Spleen (tissue), 11 donors: ENCODE results near the gene IGFBP3. TPM values are rescaled to one million over a fixed set of nuclear protein-coding genes. Genes with fewer than 3 reads are reported as not detected.

Experiments
- DNase-seq: peaks from one replicate; pipeline ENCODE4 v3.0.0-alpha.2; 2020
- H3K27ac ChIP-seq, 8 donors: fragments of 200-600 bp; sonication (generic) in 7 of 8; 1 replicate in 4 of 8; 2 replicates in 4 of 8; pipeline versions ENCODE4 v1.5.0 to v1.8.0; 2016 to 2021; ENCODE audit warnings: inconsistent platforms in 4 of 8, mild to moderate bottlenecking in 4 of 8, moderate library complexity in 1 of 8
- H3K27me3 ChIP-seq, 7 donors: fragments of 200-600 bp; sonication (generic) in 6 of 7; replicated peaks in 1 of 7; 1 replicate in 4 of 7; 2 replicates in 3 of 7; pipeline versions ENCODE4 v1.5.0 to v1.8.0; 2016 to 2021; ENCODE audit warnings: inconsistent platforms in 3 of 7, mild to moderate bottlenecking in 1 of 7
- H3K36me3 ChIP-seq, 6 donors: fragments of 200-600 bp; sonication (generic) in 5 of 6; 1 replicate in 4 of 6; 2 replicates in 2 of 6; pipeline versions ENCODE4 v1.5.0 to v1.8.0; 2016 to 2021; ENCODE audit warnings: inconsistent platforms in 2 of 6
- H3K4me1 ChIP-seq, 6 donors: fragments of 200-600 bp; sonication (generic) in 5 of 6; 1 replicate in 3 of 6; 2 replicates in 3 of 6; pipeline versions ENCODE4 v1.5.0 to v1.8.0; 2016 to 2021; ENCODE audit warnings: inconsistent platforms in 3 of 6
- H3K4me3 ChIP-seq, 8 donors: fragments of 200-600 bp; sonication (generic) in 7 of 8; 1 replicate in 4 of 8; 2 replicates in 4 of 8; pipeline versions ENCODE4 v1.5.0 to v1.8.0; 2016 to 2021; ENCODE audit warnings: inconsistent platforms in 4 of 8, mild to moderate bottlenecking in 4 of 8, moderate library complexity in 2 of 8
- H3K9me3 ChIP-seq, 8 donors: fragments of 200-600 bp; sonication (generic) in 7 of 8; 1 replicate in 4 of 8; 2 replicates in 4 of 8; pipeline versions ENCODE4 v1.5.0 to v1.8.0; 2016 to 2021; ENCODE audit warnings: inconsistent platforms in 4 of 8
- CTCF ChIP-seq, 11 experiments: fragments of 200-600 bp in 7 of 11; fragments of 450-650 bp in 4 of 11; sonication (generic) in 4 of 11; IDR thresholded peaks in 8 of 11; conservative IDR thresholded peaks in 3 of 11; 1 replicate in 7 of 11; 2 replicates in 4 of 11; pipeline versions ENCODE4 v1.4.0 to v1.8.0; 2016 to 2021; ENCODE audit warnings: antibody characterized with exemption in 11 of 11, inconsistent platforms in 4 of 11, mild to moderate bottlenecking in 1 of 11
- POLR2A ChIP-seq, 3 donors: fragments of 450-650 bp; IDR thresholded peaks; one replicate each; pipeline ENCODE4 v1.5.1; 2017; ENCODE audit warnings: antibody characterized with exemption in 3 of 3, mild to moderate bottlenecking in 1 of 3
- POLR2AphosphoS5 ChIP-seq, 3 donors: sonication (generic); formaldehyde crosslinking; IDR thresholded peaks; one replicate each; pipeline ENCODE4 v1.5.1; 2017; ENCODE audit warnings: antibody characterized with exemption in 3 of 3
- WGBS, 5 donors: extraction: QIAGEN DNeasy Blood & Tissue Kit in 3 of 5; methylation state at CpG; one replicate each; pipeline versions ENCODE4 v1.1.5 to v1.1.7; 2013 to 2018; 5-methylcytosine and 5-hydroxymethylcytosine counted together
- intact Hi-C: fragments of 100-400 bp; cut with DNase I; formaldehyde crosslinking; loops from one replicate; pipeline ENCODE4 v1.15.0; 2023; ENCODE audit warnings: low total_unique reads
- polyA plus RNA-seq, 3 donors: library from polyadenylated mRNA; stranded (reverse); fragments of 200-250 nt; gene quantifications; one replicate each; pipeline ENCODE4 v1.2.1, GENCODE V29; 2013
- total RNA-seq, 7 donors: library from RNA; depleted of rRNA in 3 of 7; stranded (reverse); fragments of >200 nt in 3 of 7; fragmentation: NEBNext Ultra II Directional in 4 of 7; extraction: Animal tissue kit (Norgen Biotek cat#: 25700) in 4 of 7; gene quantifications; one replicate each; pipeline versions ENCODE4 v1.1.0 to v1.2.1, GENCODE V29; 2016 to 2021
- donor health status: healthy with polysubstance abuse.
- donor health status: DM: no; HTN: no; CAD: no; lungs with moderate emphysema.
- donor health status: DM: no; HTN: no; CAD: no.
- donor health status: Bipolar disorder and iron deficiency.
- donor health status: healthy.
- donor health status: DM: no; HTN: no; CAD: no.
- donor health status: DM: yes; HTN: yes; CAD: no.

IGFBP3 gene
- total and polyA plus RNA-seq, 10 donors: 27.2 to 165 (median 79.8) TPM

- intact Hi-C loops: no loop called here
- Histone ChIP-seq H3K4me1 (no peaks in the 10 kb centered on the region), H3K27me3 (no peaks in the 10 kb centered on the region), H3K9me3 (peaks cover 0 to 21% (median 18%) of the 10 kb centered on the region in 8 donors), H3K27ac (no peak overlapping the region), H3K4me3 (no peak overlapping the region), H3K36me3 (no peaks in the 10 kb centered on the region)
- TF ChIP-seq POLR2A (IDR thresholded peaks at IDR 0.05): no peak
- no peak for TF ChIP-seq CTCF (IDR thresholded peaks at IDR 0.05 in 8 of 11, conservative IDR thresholded peaks at IDR 0.05 in 3 of 11)
- TF ChIP-seq POLR2AphosphoS5 (IDR thresholded peaks at IDR 0.05): no peak
- no peak for DNase-seq
- WGBS, 5 donors: 93 to 100% (median 96%) methylated on average over 2 of the region's 2 CpGs
Measured at GRCh38 chr7:45876519-45876918, 44.6 kb downstream of the IGFBP3 start.

DNA sequence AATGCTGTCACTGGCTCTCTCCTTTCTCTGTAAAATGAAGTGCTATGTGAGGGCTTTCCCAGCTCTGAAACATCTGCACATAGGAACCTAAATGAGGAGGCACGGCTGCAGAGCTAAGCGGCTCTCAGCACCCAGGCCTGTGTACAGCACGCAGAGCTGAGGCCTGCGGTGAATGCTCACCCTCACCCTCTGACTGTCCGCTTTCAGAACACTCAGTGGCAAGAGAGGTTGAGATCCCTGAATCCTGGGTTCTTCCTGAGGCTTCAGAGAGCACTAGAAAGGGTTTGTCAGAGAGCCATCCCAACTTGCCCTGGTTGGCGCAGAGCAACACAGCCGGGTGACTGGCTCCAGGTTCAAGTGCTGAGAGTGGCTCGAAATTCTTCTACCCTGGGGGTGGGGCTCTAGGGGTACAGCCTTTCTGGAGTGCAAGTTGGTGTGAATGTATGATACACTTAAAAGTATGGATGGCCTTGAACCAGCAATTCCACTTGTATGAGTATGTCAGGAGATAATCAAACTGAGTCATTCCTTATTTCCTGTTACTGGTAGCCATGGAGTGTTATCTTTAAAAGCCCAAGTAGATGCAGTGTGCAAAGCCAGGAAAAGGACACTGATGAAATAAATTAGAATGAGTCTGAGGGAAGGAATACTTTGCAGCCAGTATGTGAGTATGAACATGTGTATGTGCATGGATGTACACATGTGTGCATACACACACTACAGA is 46.5 kb downstream of the IGFBP3 start:
- no peak overlapping the region for H3K27ac ChIP-seq
- H3K27me3 ChIP-seq: peaks cover 0 to 4% (median 0%) of the 10 kb centered on the region in 7 donors
- DNase-seq: no peak
- WGBS, 5 donors: 77 to 92% (median 89%) methylated on average over 7 to 8 of the region's 8 CpGs
- no peaks in the 10 kb centered on the region for H3K36me3 ChIP-seq
- peaks cover 0 to 21% (median 17%) of the 10 kb centered on the region in 8 donors for H3K9me3 ChIP-seq
- TF ChIP-seq CTCF (IDR thresholded peaks at IDR 0.05 in 8 of 11, conservative IDR thresholded peaks at IDR 0.05 in 3 of 11): no peak
- TF ChIP-seq POLR2AphosphoS5 (IDR thresholded peaks at IDR 0.05): no peak
- no peak for TF ChIP-seq POLR2A (IDR thresholded peaks at IDR 0.05)
- no peaks in the 10 kb centered on the region for H3K4me1 ChIP-seq
- H3K4me3 ChIP-seq: no peak overlapping the region
- intact Hi-C loops: no loop called here

GRCh38 chr7:45873355-45873754 is 47.7 kb downstream of the IGFBP3 start:
- no peak for DNase-seq
- no peak for TF ChIP-seq POLR2A (IDR thresholded peaks at IDR 0.05)
- no peak for TF ChIP-seq POLR2AphosphoS5 (IDR thresholded peaks at IDR 0.05)
- no peak for TF ChIP-seq CTCF (IDR thresholded peaks at IDR 0.05 in 8 of 11, conservative IDR thresholded peaks at IDR 0.05 in 3 of 11)

DNA sequence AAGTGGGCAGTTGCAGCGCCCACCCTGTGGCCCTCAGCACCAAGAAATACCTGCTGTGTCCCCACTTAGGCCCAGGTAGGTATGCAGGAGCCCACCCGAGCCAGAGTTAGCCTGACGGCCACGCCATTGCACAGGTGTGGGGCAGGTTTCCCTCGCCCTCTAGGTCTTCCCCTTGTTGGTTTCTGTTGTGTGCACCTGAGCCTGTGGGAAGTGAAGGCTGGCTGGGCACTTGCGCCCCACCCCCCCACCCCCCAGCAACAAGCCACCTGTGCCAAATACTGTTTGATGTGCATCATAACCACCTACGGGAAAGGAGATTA is 48.1 kb downstream of the IGFBP3 start, which contains the start of gene CCDC201:
Gene CCDC201 (minus strand): TSS at position 48 of the 320 bp plus-strand sequence. CDS start 75 bp downstream, outside the sequence.
- H3K36me3 ChIP-seq: no peaks in the 10 kb centered on the region

More at GRCh38 chr7:45873355-45873754, 47.7 kb downstream of the IGFBP3 start:
- Histone ChIP-seq H3K27me3 (peaks cover 0 to 5% (median 0%) of the 10 kb centered on the region in 7 donors), H3K4me3 (no peak overlapping the region), H3K4me1 (no peaks in the 10 kb centered on the region), H3K27ac (no peak overlapping the region), H3K36me3 (no peaks in the 10 kb centered on the region), H3K9me3 (peaks cover 0 to 10% (median 5%) of the 10 kb centered on the region in 8 donors)
- WGBS, 5 donors: 81 to 92% (median 87%) methylated on average over 6 of the region's 6 CpGs
- intact Hi-C loops: no loop called here

More for the DNA sequence above, 48.1 kb downstream of the IGFBP3 start, which contains the start of gene CCDC201:
- intact Hi-C loops: no loop called here
- peaks cover 0 to 5% (median 0%) of the 10 kb centered on the region in 7 donors for H3K27me3 ChIP-seq
- H3K27ac ChIP-seq: no peak within 1 kb of the TSS
- 81 to 95% (median 86%) methylated on average over 3 to 7 of the region's 7 CpGs for WGBS, 5 donors
- no peak within 1 kb of the TSS for H3K4me3 ChIP-seq
- TF ChIP-seq POLR2AphosphoS5 (IDR thresholded peaks at IDR 0.05): no peak
- TF ChIP-seq POLR2A (IDR thresholded peaks at IDR 0.05): no peak
- TF ChIP-seq CTCF (IDR thresholded peaks at IDR 0.05 in 8 of 11, conservative IDR thresholded peaks at IDR 0.05 in 3 of 11): no peak
- H3K4me1 ChIP-seq: no peaks in the 10 kb centered on the region
- DNase-seq: no peak
- peaks cover 0 to 9% (median 2%) of the 10 kb centered on the region in 8 donors for H3K9me3 ChIP-seq
